Measurements from ENCODE around the gene NLRP9. TPM values are rescaled to one million over a fixed set of nuclear protein-coding genes. Genes with fewer than 3 reads are reported as not detected.
A peak's percentile ranks its signal among the peaks of the same experiment; 100 is the strongest.

Gene NLRP9
- total and polyA plus RNA-seq, 2 of the 13 experiments (the other 11 are each of a cell fraction or from before 2014, with no cell fraction given): not detected

GRCh38 chr19:55683449-55684261 is 54.5 kb downstream of the NLRP9 start (continued):
- peak; percentile 53; the same call in 1 of the 2 replicates for TF ChIP-seq IRF1 (CRISPR knock-in tag; IDR thresholded peaks at IDR 0.05; ENCODE audit: low read depth)
- no peak; the same call in 1 of the 2 replicates for TF ChIP-seq ZNF639 (CRISPR knock-in tag; conservative IDR thresholded peaks at IDR 0.05)
- no peak for TF ChIP-seq ZNF446 (CRISPR knock-in tag; IDR thresholded peaks at IDR 0.05)
- peak; percentile 5; the same call in 1 of the 2 replicates for TF ChIP-seq ZNF281 (CRISPR knock-in tag; IDR thresholded peaks at IDR 0.05; ENCODE audit: borderline replicate concordance)
- no peak for TF ChIP-seq ZBTB8A (CRISPR knock-in tag; IDR thresholded peaks at IDR 0.05; ENCODE audit: borderline replicate concordance, low read depth)
- no peak for TF ChIP-seq ZSCAN5A (CRISPR knock-in tag; IDR thresholded peaks at IDR 0.05; ENCODE audit: borderline replicate concordance)
- TF ChIP-seq ZNF784 (CRISPR knock-in tag; IDR thresholded peaks at IDR 0.05; ENCODE audit: borderline replicate concordance): no peak
- TF ChIP-seq NCOA1 (CRISPR knock-in tag; IDR thresholded peaks at IDR 0.05): no peak
- TF ChIP-seq ZNF839 (CRISPR knock-in tag; IDR thresholded peaks at IDR 0.05; ENCODE audit: borderline replicate concordance): no peak
- no peak for TF ChIP-seq ZNF530 (CRISPR knock-in tag; IDR thresholded peaks at IDR 0.05; ENCODE audit: low read depth)
- TF ChIP-seq TERF1 (CRISPR knock-in tag; IDR thresholded peaks at IDR 0.05): no peak
- TF ChIP-seq FOXK1 (CRISPR knock-in tag; IDR thresholded peaks at IDR 0.05; ENCODE audit: borderline replicate concordance, low read depth): no peak
- TF ChIP-seq RXRA (CRISPR knock-in tag; IDR thresholded peaks at IDR 0.05): no peak; the same call in 1 of the 2 replicates
- peak; percentile 31; the same call in 1 of the 2 replicates for TF ChIP-seq ZNF766 (CRISPR knock-in tag; IDR thresholded peaks at IDR 0.05; ENCODE audit: borderline replicate concordance)
- no peak for TF ChIP-seq BATF2 (CRISPR knock-in tag; IDR thresholded peaks at IDR 0.05)
- TF ChIP-seq ZNF777 (CRISPR knock-in tag; IDR thresholded peaks at IDR 0.05): no peak
- TF ChIP-seq TCF12 (IDR thresholded peaks at IDR 0.05): no peak
- no peak for TF ChIP-seq TCF12 (CRISPR knock-in tag; IDR thresholded peaks at IDR 0.05)
- no peak for TF ChIP-seq REPIN1 (CRISPR knock-in tag; IDR thresholded peaks at IDR 0.05; ENCODE audit: borderline replicate concordance, low read depth)
